NCI-H187 (cell line): ENCODE measurements around the gene KRT1.

Experiments used
- DNase-seq, 2 experiments: peaks; one replicate each; lab custom pipeline; 2025; lab: John Stamatoyannopoulos, UW

The KRT1 gene

GRCh38 chr12:52634266-52635056 lies 45.7 kb downstream of the KRT1 start:
- no peak for DNase-seq

DNA sequence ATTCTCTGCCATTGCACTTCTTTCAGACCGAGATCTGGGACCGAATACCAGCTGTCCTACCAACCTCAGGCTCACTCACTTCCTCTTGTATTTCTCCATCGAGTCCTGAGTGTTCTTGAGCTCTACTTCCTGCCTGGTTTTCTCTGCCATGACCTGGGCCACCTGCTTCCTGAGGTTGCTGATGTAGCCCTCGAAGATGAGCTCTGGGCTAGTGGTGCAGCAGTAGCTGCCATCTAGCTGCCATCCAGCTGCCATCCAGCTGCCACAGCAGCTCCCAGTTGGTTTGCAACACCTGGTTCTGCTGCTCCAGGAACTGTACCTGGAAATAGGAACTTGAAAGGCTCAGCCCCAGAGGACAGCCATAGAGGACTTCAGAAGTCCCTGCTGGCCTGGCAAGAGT lies 46.8 kb downstream of the KRT1 start:
- no peak for DNase-seq

DNA sequence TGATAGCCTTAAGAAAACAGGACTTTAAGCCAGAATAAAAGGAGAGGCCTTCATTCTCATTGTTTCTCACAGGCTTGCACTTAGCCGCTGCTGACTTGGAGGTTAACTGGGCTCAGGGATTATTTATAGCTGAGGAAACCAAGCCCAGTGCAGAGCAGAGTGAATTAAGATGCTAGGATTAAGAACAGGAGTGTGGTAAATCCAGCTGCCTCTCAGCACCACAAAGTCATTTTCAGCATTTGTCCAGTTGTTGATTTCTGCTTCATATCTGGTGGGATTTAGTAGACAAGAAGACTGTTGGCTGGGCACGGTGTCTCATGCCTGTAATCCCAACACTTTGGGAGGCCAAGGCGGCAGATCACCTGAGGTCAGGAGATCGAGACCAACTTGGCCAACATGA lies 47.6 kb downstream of the KRT1 start:
- no peak for DNase-seq

- DNase-seq: no peak
Observed at GRCh38 chr12:52631676-52632459, 48.3 kb downstream of the KRT1 start.

GRCh38 chr12:52631264-52631663 lies 48.9 kb downstream of the KRT1 start:
- no peak for DNase-seq

DNA sequence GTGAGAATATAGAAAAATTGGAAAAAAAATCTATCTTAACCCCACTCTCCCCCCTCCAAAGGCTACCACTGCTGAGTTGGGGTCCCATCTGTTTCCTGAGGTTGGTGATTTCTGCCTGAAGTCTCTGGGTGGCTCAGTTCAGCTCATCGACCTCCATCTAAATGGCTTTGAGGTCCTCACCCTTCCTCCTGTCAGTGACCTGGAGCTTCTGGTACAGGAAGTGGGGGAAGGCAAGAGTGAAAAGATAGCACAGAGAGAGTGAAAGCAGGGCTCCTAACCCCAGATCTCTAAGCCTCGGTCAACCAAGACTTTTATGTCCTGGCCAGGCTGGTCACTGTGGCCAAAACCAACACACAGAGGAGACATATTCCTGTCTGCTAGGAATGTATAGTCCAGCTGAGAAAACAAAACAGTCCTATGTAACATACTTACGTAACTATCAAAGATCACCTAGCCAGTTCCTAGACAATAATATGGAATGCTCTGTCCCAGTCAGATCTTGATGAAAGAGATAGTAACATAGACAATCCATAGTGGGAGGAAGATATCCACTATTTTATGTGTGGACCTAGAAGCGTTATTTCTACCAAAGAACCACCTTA lies 49.5 kb downstream of the KRT1 start:
- no peak for DNase-seq

GRCh38 chr12:52630008-52630500 lies 50.2 kb downstream of the KRT1 start:
- DNase-seq: no peak

GRCh38 chr12:52629281-52630007 lies 50.8 kb downstream of the KRT1 start:
- DNase-seq: no peak

GRCh38 chr12:52628841-52629240 lies 51.4 kb downstream of the KRT1 start:
- DNase-seq: no peak

- no peak for DNase-seq
Observed at GRCh38 chr12:52628111-52628507, 52.1 kb downstream of the KRT1 start.

DNA sequence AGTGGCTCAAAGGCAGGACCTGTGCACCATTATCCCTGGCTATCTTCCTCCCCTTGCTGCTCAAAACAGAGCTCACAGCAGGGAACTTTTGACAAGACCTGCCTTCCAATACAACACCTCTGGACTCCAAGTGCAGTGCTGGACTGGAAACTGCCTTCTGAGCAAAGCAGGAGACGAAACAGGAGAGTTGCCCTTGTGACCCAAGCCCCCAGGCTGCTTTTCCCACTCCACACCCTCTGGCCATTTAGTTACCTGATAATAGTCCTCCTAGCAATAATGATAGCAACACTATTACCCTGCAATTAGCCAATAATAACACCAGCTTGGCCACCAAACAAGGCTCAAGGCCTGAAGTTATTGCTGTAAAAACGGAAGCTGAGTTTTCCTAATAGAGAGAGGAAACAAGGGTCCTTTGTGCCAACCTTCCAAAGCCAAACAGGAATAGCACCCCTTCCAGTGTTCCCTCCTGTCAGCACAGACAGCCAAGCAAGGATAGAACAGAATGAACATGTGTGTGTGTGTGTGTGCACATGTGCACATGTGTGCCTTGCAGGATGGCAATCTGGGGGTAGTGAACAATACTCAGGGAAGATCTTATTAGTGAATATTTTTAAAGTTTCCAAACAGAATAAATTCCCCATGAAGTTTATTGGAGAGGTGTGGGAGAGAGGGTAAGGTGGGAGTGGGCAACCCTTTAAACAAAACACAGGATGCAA lies 52.7 kb downstream of the KRT1 start:
- no peak for DNase-seq
